ENCODE measurements around the gene RAB10.

Gene RAB10

DNA sequence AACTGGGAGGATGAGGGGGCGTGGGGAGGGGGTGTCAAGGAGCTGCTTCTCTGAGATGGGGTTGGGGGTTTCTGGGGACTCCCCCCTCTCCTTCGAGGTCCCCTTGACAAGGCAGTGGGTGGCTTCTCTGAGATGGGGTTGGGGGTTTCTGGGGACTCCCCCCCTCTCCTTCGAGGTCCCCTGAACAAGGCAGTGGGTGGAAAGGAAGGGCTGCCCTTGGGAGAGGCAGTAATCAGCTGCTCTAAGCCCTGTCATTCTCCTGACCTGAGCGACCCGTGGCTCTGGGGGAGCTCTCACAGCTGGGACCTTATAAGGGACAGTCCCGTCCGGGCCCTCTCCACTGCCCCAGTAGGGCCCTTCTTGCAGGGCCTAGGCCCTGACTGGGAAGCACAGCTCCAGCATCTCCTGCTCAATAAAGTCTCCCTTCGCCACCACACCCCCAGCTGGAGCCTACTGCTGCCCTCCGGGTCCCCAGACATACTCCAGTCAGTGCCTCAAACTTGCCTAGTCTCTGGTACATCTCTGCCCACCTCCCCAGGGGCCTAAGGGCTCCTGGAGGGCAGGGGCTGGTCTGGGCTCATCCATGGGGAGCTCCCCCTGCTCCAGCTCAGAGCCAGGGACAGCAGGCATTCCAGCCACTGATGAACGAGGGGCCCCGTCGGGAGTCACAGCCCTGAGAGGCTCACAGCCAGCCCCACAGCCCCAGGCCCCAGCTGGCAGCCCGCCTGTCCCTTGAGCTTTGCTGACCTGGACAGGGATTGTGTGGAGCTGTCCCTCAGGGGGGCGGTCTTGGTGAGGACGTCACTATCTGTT lies 141.8 kb downstream of the RAB10 start:
- TF ChIP-seq, protein P1, sequence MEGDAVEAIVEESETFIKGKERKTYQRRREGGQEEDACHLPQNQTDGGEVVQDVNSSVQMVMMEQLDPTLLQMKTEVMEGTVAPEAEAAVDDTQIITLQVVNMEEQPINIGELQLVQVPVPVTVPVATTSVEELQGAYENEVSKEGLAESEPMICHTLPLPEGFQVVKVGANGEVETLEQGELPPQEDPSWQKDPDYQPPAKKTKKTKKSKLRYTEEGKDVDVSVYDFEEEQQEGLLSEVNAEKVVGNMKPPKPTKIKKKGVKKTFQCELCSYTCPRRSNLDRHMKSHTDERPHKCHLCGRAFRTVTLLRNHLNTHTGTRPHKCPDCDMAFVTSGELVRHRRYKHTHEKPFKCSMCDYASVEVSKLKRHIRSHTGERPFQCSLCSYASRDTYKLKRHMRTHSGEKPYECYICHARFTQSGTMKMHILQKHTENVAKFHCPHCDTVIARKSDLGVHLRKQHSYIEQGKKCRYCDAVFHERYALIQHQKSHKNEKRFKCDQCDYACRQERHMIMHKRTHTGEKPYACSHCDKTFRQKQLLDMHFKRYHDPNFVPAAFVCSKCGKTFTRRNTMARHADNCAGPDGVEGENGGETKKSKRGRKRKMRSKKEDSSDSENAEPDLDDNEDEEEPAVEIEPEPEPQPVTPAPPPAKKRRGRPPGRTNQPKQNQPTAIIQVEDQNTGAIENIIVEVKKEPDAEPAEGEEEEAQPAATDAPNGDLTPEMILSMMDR (IDR thresholded peaks at IDR 0.05; ENCODE audit: borderline replicate concordance, insufficient read depth, low read depth, low read length), result no peak

DNA sequence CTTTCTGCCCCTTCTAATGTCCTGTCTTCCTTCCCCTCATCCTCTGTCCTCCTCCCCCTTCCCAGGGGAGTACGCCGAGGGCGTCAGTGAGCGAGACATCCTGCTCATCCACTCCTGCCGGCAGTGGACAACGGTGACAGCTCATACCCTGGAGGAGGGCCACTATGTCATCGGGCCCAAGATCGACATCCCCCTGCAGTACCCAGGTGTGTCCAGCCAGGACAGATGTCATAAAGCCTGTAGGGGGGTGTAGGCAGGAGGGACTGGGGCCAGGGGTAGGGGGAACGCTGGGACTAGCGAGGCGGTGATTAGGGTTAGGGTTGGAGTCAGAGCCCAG lies 142.4 kb downstream of the RAB10 start:
- TF ChIP-seq, protein P1 (IDR thresholded peaks at IDR 0.05; ENCODE audit: borderline replicate concordance, insufficient read depth, low read depth, low read length), result no peak
- no peak overlapping the region for H3K4me3 ChIP-seq (ENCODE audit: low read depth, low read length)

More for the DNA sequence above, 141.8 kb downstream of the RAB10 start:
- no peak overlapping the region for H3K4me3 ChIP-seq (ENCODE audit: low read depth, low read length)

DNA sequence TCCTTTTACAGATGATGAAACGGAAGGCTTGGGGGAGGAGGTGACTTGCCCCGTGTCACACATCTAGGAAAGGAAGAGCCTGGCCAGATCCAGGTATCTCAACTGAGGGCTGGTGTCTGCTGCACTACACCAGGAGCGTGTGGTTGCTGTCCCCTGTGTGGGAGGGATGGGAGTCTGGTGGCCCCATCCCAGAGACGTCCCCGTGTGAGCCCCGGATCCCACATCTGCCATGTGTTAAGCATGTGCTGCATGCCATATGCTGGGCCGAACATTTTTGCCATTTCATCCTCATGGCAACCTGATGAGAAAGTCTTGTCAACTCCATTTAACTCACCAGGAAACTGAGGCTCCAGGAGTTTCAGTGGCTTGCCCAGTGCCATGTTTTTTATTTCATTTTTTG lies 143.2 kb downstream of the RAB10 start:
- TF ChIP-seq, protein P1 (IDR thresholded peaks at IDR 0.05; ENCODE audit: borderline replicate concordance, insufficient read depth, low read depth, low read length), result no peak
- no peak overlapping the region for H3K4me3 ChIP-seq (ENCODE audit: low read depth, low read length)

DNA sequence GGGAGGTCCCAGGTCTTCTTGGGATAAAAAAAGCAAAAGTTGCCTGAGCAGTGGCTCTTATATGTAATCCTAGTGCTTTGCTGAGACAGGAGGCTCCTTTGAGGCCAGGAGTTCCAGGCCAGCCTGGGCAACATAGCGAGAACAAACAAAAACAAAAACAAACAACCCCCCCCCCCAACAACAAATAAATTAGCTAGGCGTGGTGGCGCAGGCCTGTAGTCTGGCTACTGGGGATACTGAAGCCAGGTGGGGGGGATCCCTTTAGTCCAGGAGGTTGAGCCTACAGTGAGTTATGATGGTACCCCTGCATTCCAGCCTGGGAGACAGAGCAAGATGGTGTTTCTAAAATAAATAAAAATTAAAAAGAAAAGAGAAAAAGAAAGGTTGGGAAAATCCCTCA lies 144.4 kb downstream of the RAB10 start:
- H3K4me3 ChIP-seq (ENCODE audit: low read depth, low read length), result no peak overlapping the region

DNA sequence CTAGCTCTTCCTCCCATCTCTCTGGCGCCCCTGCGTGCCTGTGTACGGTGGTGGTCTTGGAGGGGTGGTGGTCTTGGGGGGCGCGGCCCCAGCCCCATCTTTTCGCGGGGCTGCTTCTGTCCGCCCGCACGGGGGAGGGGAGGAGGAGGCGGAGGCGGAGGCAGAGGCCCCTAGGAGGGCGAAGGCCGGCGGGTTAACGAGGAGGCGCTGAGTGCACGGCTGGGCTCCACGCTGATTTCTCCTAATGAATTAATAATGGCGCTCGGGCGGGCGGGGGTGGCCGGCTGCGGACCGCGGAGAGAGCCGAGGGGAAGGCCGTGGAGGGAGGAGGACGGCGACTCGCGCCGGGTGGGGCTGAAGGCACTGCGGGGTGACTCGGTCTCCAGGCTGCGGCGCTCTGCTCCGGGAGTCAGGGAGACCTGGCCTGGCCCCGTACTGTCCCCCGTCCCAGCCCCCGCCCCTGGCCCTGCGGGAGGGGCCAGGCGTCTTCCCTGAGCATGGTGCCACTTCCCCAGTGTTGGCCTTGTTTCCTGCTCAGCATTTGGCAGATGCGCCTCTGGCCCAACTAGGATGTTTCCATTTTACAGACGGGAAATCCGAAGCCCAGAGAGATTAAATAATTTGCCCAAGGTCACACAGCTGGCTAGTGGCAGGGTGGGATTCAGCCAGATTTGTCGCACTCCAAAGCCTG lies 145.0 kb downstream of the RAB10 start:
- H3K4me3 ChIP-seq (ENCODE audit: low read depth, low read length), result peak overlapping the region; percentile 36
- TF ChIP-seq, protein P1 (IDR thresholded peaks at IDR 0.05; ENCODE audit: borderline replicate concordance, insufficient read depth, low read depth, low read length), result no peak

More for the DNA sequence above, 144.4 kb downstream of the RAB10 start:
- TF ChIP-seq, protein P1 (IDR thresholded peaks at IDR 0.05; ENCODE audit: borderline replicate concordance, insufficient read depth, low read depth, low read length), result no peak

DNA sequence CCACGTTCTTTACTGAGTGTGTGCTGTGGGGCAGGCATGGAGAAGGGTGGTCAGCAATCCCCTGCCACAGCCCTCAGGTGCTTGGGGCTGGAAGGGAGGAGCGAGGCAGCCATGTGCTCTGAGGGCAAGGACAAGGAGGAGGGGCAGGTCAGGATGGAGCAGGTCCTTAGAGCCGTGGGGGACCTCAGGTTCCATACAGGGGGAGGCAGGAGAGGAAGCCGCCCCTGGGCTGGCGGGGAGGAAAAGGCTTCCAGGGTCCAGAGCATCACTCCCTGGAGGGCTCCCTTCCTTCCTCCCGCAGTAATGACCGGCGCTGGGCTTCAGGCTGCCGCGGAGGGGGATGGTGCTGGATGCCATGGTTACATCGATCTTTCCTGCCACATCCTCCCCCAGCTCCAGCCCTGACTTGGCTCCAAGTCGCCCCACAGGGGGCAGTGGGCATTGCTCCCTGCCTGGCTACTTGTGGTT lies 145.6 kb downstream of the RAB10 start:
- no peak overlapping the region for H3K4me3 ChIP-seq (ENCODE audit: low read depth, low read length)

More for the DNA sequence above, 145.6 kb downstream of the RAB10 start:
- TF ChIP-seq, protein P1 (IDR thresholded peaks at IDR 0.05; ENCODE audit: borderline replicate concordance, insufficient read depth, low read depth, low read length), result no peak
